ENCODE data around the gene GCGR.

The GCGR gene

GRCh38 chr17:81852237-81852636 lies 48.3 kb downstream of the GCGR start:
- DNase-seq, result no peak

- DNase-seq, result peak; percentile 19
Observed at GRCh38 chr17:81854974-81855774, 51.2 kb downstream of the GCGR start.

- no peak for DNase-seq
Observed at GRCh38 chr17:81858170-81858966, 54.4 kb downstream of the GCGR start.

DNA sequence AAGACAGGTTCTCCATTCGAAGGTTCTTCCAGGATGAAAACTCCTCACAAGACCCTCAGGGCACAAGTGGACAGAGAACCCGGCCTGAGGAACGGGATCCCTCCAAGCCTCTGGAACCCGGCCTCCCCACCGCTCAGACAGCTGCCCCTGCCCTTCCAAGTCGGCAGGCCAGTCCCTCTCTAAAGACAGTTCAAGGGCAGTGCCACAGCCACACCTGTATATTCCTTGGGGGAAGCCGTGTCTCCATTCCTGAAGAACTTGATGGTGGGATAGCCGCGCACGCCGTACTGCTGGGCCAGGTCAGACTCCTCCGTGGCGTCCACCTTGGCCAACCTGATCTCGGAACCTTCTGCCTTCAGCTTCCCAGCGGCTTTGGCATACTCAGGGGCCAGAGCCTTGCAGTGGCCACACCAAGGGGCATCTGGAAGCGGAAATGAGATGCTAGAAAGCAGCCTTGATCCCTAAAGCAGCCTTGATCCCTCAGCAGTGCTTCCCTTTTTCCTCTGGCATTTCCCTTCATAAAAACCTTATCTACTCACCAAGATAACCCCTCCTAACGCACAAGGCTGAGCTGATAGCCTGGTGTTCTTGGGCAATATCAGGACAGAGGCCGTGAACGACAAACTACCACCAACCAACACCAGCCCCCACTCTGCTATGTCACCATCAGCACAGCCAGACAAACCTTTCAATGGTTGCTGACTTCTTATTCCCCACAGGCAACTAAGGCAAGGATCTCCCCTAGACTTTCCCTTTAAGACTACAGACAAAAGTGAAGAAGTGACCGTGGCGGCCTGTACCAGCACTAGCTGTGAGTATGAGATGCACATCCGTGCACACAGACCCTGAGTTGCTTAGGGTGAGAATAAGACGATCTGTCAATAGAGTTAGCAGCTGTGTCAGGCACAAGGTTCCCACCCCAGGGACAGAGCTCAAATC lies 55.3 kb downstream of the GCGR start:
- no peak for DNase-seq

DNA sequence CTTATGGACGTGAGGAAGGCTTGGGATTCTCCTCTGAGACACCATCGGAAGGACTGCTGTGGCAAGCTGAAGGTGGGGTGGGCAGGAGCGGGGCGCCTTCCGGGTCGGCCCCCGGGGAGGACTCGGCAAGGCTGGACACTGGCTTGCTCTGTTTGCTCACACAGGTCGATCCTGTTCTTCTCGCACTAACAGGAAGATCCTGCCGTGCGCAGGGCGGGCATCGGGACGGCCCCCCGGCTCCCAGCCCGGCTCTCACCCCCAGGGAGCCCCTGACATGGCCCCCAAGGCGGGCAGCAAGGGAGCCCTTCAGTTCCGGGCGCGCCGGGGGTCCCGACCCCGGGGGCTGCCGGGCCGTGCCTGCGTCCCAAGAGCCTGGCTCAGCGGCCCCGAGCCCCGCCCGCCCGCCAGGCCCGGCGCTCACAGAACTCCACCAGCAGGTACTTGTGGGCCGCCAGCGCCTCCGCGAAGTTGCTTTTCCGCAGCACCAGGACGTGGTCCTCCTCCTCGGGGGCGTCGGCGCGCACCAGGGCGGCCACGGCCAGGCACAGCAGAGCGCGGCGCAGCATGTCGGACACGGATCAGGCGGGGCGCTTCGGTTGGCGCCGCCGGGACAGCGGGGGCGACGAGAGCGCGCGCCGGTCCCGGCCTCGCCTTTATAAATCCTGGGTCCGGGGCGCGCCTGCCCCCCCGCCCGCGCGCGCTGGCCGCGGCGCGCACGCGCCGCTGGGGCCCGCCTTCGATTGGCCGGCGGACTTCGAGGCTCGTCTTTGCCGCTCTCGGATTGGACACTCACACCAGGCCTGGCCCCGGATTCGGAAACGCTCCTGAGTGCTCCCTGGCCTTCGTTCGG lies 56.2 kb downstream of the GCGR start, which contains the start of gene P4HB:
TSS of gene P4HB (minus strand) at position 630 of the 850 bp plus-strand sequence. CDS start at position 566, 64 bp downstream.
- DNase-seq, result no peak

- DNase-seq, result peak; percentile 99
Observed at GRCh38 chr17:81860756-81861568, 57.0 kb downstream of the GCGR start.

GRCh38 chr17:81863123-81863675 lies 59.2 kb downstream of the GCGR start:
- DNase-seq, result no peak
